Measurements from ENCODE around the gene CHEK2. TPM values are rescaled to one million over a fixed set of nuclear protein-coding genes. Genes with fewer than 3 reads are reported as not detected.
A peak's percentile ranks its signal among the peaks of the same experiment; 100 is the strongest.
"Not testable (repeated sequence)": the region's sequence is repeated elsewhere in the genome, so short reads cannot be mapped to it uniquely, and the experiment has no call there.

The CHEK2 gene
- total RNA-seq, 1 donor: 22.0 TPM

DNA sequence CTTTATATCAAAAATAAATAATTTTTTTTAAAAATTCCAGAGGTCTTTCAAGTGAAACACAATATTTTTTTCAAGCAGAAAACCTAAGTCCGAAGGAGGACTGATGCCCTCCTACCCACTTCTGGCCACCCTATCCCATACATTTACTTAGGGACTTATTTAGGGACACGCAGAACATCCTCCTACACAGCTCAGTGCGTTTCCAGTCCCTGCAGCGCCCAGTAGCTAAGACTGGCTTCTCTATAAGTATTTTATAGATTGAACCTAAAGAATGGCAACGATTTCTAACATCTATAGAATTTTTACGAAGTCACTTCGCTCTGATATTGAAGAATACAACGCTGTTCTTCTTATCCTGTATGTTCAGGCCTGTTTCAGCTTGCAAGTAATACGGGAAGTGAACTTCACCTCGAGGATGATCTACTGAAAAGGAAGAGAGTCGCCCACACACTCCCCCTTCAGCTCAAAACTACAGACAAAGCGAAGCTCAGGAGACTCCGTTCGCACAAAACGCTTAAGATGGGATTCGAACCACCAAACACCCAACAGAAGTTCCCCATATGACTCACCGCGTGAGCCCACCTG is 328 bp downstream of the CHEK2 start:
- peak overlapping the region; percentile 77 for H3K4me3 ChIP-seq (ENCODE audit: low read depth, low read length)
- DNase-seq (ENCODE audit: low read depth): no peak
- TF ChIP-seq, protein P1, sequence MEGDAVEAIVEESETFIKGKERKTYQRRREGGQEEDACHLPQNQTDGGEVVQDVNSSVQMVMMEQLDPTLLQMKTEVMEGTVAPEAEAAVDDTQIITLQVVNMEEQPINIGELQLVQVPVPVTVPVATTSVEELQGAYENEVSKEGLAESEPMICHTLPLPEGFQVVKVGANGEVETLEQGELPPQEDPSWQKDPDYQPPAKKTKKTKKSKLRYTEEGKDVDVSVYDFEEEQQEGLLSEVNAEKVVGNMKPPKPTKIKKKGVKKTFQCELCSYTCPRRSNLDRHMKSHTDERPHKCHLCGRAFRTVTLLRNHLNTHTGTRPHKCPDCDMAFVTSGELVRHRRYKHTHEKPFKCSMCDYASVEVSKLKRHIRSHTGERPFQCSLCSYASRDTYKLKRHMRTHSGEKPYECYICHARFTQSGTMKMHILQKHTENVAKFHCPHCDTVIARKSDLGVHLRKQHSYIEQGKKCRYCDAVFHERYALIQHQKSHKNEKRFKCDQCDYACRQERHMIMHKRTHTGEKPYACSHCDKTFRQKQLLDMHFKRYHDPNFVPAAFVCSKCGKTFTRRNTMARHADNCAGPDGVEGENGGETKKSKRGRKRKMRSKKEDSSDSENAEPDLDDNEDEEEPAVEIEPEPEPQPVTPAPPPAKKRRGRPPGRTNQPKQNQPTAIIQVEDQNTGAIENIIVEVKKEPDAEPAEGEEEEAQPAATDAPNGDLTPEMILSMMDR (IDR thresholded peaks at IDR 0.05; ENCODE audit: insufficient read depth, low read depth, low read length): no peak

DNA sequence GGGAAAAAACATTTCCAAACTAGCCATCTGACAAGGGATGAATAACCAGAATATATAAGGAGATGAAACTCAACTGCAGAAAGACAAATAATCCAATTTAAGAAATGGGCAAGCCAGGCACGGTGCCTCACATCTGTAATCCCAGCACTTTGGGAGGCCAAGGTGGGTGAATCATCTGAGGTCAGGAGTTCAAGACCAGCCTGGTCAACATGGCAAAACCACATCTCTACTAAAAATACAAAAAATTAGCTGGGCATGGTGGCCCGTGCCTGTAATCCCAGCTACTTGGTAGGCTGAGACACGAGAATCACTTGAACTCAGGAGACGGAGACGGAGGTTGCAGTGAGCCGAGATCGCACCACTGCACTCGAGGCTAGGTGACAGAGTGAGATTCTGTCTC is 2.7 kb downstream of the CHEK2 start:
- not testable (repeated sequence) for DNase-seq (ENCODE audit: low read depth); H3K4me3 ChIP-seq (ENCODE audit: low read depth, low read length)

DNA sequence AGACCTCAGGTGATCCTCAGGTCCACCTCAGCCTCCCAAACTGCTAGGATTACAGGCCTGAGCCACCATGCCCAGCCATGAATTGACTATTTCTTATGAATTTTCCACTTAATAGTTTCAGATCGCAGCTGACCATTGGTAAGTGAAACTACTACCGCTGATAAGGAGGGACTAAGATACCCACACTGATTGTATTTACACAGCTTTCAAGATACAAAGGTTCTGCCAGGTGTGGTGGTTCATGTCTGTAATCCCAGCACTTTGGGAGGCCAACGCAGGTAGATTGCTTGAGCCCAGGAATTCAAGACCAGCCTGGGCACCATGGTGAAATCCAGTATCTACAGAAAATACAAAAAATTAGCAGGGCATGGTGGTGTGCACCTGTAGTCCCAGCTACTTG is 3.9 kb downstream of the CHEK2 start:
- no peak for DNase-seq (ENCODE audit: low read depth)
- no peak overlapping the region for H3K4me3 ChIP-seq (ENCODE audit: low read depth, low read length)
- TF ChIP-seq, protein P1 (IDR thresholded peaks at IDR 0.05; ENCODE audit: insufficient read depth, low read depth, low read length): no peak

DNA sequence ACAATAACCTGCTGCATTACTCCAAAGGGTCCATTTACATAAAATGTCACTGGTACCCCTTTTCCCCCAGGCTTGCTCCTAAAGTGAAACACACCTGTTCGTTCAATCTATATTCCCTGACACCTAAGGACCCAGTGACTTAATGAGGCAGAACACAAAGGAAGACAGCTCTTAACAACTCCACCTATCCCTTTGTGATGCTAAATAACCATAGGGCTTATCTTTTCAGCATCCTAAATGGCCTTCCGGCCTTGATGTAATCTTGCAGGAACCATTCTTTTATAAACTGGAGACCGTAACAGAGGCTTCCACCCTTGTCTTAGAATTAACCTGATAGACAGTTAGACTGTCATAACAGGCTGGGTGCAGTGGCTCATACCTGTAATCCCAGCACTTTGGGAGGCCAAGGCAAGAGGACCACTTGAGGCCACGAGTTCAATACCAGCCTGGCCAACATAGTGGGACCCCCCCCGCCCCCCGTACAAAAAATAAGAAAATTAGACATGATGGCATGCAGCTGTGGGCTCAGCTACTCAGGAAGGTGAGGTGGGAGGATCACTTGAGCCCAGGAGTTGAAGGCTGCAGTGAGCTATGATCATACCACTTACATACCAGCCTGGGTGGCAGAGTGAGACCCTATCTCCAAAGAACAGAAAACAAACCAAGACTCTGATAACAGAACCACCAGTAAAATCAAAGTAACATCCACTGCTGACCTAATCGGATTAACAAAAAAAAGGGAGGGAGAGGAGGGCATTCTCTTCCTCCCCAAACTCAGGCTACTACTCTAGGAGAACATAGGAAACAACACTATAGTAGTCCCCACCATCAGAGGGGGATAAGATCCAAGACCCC is 5.1 kb downstream of the CHEK2 start:
- no peak for DNase-seq (ENCODE audit: low read depth)
- TF ChIP-seq, protein P1 (IDR thresholded peaks at IDR 0.05; ENCODE audit: insufficient read depth, low read depth, low read length): no peak

DNA sequence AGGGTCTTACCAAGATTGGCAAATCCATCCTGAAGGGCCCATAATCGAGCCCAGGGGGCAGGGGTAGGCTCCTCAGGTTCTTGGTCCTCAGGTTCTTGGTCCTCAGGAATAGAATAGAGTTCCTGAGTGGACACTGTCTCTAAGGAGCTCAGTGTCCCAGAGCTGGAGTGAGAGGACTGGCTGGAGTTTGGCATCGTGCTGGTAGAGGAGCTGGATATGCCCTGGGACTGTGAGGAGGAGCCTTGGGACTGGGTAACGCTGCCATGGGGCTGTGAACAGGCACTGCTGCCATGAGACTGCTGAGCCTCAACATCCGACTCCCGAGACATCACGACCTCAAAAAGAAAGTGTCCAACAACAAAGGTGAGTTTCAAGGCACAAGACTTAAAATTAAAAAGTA is 7.2 kb downstream of the CHEK2 start:
- H3K4me3 ChIP-seq (ENCODE audit: low read depth, low read length): no peak overlapping the region
- no peak for DNase-seq (ENCODE audit: low read depth)
- TF ChIP-seq, protein P1 (IDR thresholded peaks at IDR 0.05; ENCODE audit: insufficient read depth, low read depth, low read length): no peak

More for the DNA sequence above, 5.1 kb downstream of the CHEK2 start:
- no peak overlapping the region for H3K4me3 ChIP-seq (ENCODE audit: low read depth, low read length)

DNA sequence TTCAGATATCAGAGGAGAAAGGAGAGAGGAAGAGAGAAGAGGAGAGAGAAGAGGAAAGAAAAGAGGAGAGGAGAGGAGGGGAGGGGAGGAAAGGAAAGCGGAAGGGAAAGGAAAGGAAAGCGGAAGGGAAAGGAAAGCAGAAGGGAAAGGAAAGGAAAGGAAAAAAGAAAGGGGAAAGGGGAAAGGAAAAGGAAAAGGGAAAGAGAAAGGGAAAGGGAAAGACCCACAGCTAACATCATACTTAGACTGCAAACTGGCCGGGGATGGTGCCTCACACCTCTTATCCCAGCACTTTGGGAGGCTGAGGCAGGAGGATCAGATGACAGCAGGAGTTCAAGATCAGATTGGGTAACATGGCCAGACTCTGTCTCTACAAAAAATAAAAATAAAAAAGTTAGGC is 11.4 kb downstream of the CHEK2 start:
- TF ChIP-seq, protein P1 (IDR thresholded peaks at IDR 0.05; ENCODE audit: insufficient read depth, low read depth, low read length): no peak
- no peak for DNase-seq (ENCODE audit: low read depth)
- H3K4me3 ChIP-seq (ENCODE audit: low read depth, low read length): no peak overlapping the region

DNA sequence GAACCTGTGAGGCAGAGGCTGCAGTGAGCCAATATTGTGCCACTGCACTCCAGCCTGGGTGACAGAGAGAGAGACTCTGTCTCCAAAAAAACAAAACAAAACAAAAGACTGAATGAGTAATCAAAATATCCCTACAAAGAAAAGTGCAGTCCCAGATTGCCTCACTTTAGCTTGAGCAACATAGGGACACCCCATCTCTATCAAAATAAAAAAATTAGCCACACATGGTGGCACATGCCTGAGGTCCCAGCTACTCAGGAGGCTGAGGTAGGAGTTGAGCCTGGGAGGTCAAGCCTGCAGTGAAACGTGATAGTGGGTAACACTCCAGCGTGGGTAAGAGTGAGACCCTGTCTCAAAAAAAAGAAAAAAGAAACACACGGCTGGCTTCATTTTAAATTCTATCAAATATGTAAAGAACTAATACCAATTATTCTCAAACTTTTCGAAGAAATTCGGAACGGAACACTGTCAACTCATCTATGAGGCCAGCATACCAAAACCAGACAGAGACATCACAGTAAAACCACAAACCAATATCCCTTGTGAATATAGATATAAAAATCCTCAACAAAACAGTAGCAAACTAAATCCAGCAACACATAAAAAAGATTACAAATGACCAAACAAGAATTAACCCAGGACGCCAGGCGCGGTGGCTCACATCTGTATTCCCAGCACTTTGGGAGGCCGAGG is 12.9 kb downstream of the CHEK2 start:
- TF ChIP-seq, protein P1 (IDR thresholded peaks at IDR 0.05; ENCODE audit: insufficient read depth, low read depth, low read length): no peak
- peak; percentile 59 for DNase-seq (ENCODE audit: low read depth)
- H3K4me3 ChIP-seq (ENCODE audit: low read depth, low read length): no peak overlapping the region

Data from fibroblast of villous mesenchyme (primary cell).